GM18868 (cell line): Measurements from ENCODE around the gene TBC1D5.
"Not testable (repeated sequence)": the region's sequence is repeated elsewhere in the genome, so short reads cannot be mapped to it uniquely, and the experiment has no call there.

Experiments
- ATAC-seq: cut with Tn5 transposase; IDR thresholded peaks from one replicate; pipeline ENCODE4 v1.9.1; 2021; ENCODE audit warnings: mild to moderate bottlenecking, moderate library complexity; ENCODE audit not compliant: unreplicated experiment

TBC1D5 gene

GRCh38 chr3:17749281-17749680 lies 6.8 kb upstream of the TBC1D5 start:
- peak; percentile 32 for ATAC-seq

- ATAC-seq: no peak
These were observed 5.4 kb upstream of the TBC1D5 start for GRCh38 chr3:17747890-17748247.

GRCh38 chr3:17747174-17747889 lies 4.9 kb upstream of the TBC1D5 start:
- peak; percentile 79 for ATAC-seq

GRCh38 chr3:17745894-17746293 lies 3.5 kb upstream of the TBC1D5 start:
- no peak for ATAC-seq

GRCh38 chr3:17745301-17745700 lies 2.9 kb upstream of the TBC1D5 start:
- no peak for ATAC-seq

- ATAC-seq: no peak
These were observed 2.3 kb upstream of the TBC1D5 start for GRCh38 chr3:17744693-17745092.

- ATAC-seq: no peak
These were observed 1.2 kb upstream of the TBC1D5 start for GRCh38 chr3:17743658-17743995.

- ATAC-seq: peak; percentile 0
These were observed 638 bp upstream of the TBC1D5 start for GRCh38 chr3:17742880-17743657.

- ATAC-seq: no peak
These were observed 770 bp downstream of the TBC1D5 start for GRCh38 chr3:17741621-17742101.

- ATAC-seq: no peak
These were observed 1.7 kb downstream of the TBC1D5 start for GRCh38 chr3:17740721-17741141.

GRCh38 chr3:17738921-17739320 lies 3.5 kb downstream of the TBC1D5 start:
- no peak for ATAC-seq

GRCh38 chr3:17738219-17738618 lies 4.2 kb downstream of the TBC1D5 start:
- no peak for ATAC-seq

- ATAC-seq: no peak
These were observed 4.8 kb downstream of the TBC1D5 start for GRCh38 chr3:17737591-17737990.

GRCh38 chr3:17735362-17735761 lies 7.1 kb downstream of the TBC1D5 start:
- ATAC-seq: not testable (repeated sequence)

GRCh38 chr3:17733768-17734167 lies 8.7 kb downstream of the TBC1D5 start:
- ATAC-seq: no peak

- no peak for ATAC-seq
These were observed 9.2 kb downstream of the TBC1D5 start for GRCh38 chr3:17733215-17733614.

GRCh38 chr3:17730318-17730967 lies 12.0 kb downstream of the TBC1D5 start:
- no peak for ATAC-seq

- no peak for ATAC-seq
These were observed 16.1 kb downstream of the TBC1D5 start for GRCh38 chr3:17726313-17726712.

- not testable (repeated sequence) for ATAC-seq
These were observed 16.6 kb downstream of the TBC1D5 start for GRCh38 chr3:17725844-17726243.

- no peak for ATAC-seq
These were observed 17.5 kb downstream of the TBC1D5 start for GRCh38 chr3:17724948-17725347.

GRCh38 chr3:17724122-17724521 lies 18.3 kb downstream of the TBC1D5 start:
- ATAC-seq: no peak

GRCh38 chr3:17717411-17717810 lies 25.0 kb downstream of the TBC1D5 start:
- ATAC-seq: no peak
